ENCODE results near the gene ITGB3.

DNA sequence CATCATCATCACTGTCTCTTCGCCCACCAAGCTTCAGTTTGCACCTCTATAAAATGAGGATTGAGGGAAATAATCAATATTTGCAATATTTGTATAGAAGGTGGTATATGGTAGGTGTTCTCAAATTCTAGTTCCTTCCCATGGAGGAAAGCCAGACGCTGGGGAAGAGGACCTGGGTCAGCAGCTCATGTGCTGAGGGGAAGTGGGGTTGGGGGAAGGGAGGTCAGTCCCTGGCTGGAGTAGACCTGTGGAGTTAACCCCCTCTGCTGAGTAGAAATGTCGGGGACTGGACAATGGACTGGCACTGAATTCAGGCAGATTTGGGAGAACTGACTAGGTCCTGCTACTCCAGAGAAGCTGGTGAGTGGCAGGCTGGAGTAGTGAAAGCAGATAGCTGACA is 12.8 kb upstream of the ITGB3 start:
- TF ChIP-seq, protein P1, sequence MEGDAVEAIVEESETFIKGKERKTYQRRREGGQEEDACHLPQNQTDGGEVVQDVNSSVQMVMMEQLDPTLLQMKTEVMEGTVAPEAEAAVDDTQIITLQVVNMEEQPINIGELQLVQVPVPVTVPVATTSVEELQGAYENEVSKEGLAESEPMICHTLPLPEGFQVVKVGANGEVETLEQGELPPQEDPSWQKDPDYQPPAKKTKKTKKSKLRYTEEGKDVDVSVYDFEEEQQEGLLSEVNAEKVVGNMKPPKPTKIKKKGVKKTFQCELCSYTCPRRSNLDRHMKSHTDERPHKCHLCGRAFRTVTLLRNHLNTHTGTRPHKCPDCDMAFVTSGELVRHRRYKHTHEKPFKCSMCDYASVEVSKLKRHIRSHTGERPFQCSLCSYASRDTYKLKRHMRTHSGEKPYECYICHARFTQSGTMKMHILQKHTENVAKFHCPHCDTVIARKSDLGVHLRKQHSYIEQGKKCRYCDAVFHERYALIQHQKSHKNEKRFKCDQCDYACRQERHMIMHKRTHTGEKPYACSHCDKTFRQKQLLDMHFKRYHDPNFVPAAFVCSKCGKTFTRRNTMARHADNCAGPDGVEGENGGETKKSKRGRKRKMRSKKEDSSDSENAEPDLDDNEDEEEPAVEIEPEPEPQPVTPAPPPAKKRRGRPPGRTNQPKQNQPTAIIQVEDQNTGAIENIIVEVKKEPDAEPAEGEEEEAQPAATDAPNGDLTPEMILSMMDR (IDR thresholded peaks at IDR 0.05), result no peak
- TF ChIP-seq POLR2A (IDR thresholded peaks at IDR 0.05) (no peak), POLR2AphosphoS5 (IDR thresholded peaks at IDR 0.05) (no peak)
